Liver (tissue), 3 donors: Measurements from ENCODE around the gene JAG2.

Experiments used
- EGR1 ChIP-seq, 2 donors: IDR thresholded peaks; 2 replicates each; pipeline ENCODE4 v1.6.1; 2016 to 2018; ENCODE audit warnings: antibody characterized with exemption in 2 of 2, low read depth in 2 of 2
- FOXA1 ChIP-seq: IDR thresholded peaks from 2 replicates; pipeline ENCODE4 v1.6.1; 2016; ENCODE audit warnings: antibody characterized with exemption
- JUND ChIP-seq, 2 donors: IDR thresholded peaks; 2 replicates each; pipeline ENCODE4 v1.6.1; 2016; ENCODE audit warnings: antibody characterized with exemption in 2 of 2
- MAX ChIP-seq: IDR thresholded peaks from 2 replicates; pipeline ENCODE4 v1.6.1; 2016; ENCODE audit warnings: antibody characterized with exemption
- RAD21 ChIP-seq, 2 donors: IDR thresholded peaks; 2 replicates each; pipeline ENCODE4 v1.6.1; 2016; ENCODE audit warnings: antibody characterized with exemption in 2 of 2, mild to moderate bottlenecking in 2 of 2
- SP1 ChIP-seq: IDR thresholded peaks from 2 replicates; pipeline ENCODE4 v1.6.1; 2018; ENCODE audit warnings: antibody characterized with exemption, mild to moderate bottlenecking
- YY1 ChIP-seq: IDR thresholded peaks from 2 replicates; pipeline ENCODE4 v1.6.1; 2016; ENCODE audit warnings: antibody characterized with exemption, mild to moderate bottlenecking
- TF ChIP-seq, protein P1 (sequence below): fragments of 150-350 bp; IDR thresholded peaks from 2 replicates; pipeline ENCODE4 v1.5.1; 2017; ENCODE audit warnings: improper control_type of control experiment, low read depth, low read length; ENCODE audit not compliant: missing input control
- TF ChIP-seq, protein P2 (sequence below): IDR thresholded peaks from 2 replicates; pipeline ENCODE4 v1.6.1; 2016; ENCODE audit warnings: antibody characterized with exemption
- donor health status: healthy.
- donor health status: healthy.

- TF ChIP-seq, protein P1, sequence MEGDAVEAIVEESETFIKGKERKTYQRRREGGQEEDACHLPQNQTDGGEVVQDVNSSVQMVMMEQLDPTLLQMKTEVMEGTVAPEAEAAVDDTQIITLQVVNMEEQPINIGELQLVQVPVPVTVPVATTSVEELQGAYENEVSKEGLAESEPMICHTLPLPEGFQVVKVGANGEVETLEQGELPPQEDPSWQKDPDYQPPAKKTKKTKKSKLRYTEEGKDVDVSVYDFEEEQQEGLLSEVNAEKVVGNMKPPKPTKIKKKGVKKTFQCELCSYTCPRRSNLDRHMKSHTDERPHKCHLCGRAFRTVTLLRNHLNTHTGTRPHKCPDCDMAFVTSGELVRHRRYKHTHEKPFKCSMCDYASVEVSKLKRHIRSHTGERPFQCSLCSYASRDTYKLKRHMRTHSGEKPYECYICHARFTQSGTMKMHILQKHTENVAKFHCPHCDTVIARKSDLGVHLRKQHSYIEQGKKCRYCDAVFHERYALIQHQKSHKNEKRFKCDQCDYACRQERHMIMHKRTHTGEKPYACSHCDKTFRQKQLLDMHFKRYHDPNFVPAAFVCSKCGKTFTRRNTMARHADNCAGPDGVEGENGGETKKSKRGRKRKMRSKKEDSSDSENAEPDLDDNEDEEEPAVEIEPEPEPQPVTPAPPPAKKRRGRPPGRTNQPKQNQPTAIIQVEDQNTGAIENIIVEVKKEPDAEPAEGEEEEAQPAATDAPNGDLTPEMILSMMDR, result no peak
- TF ChIP-seq RAD21 (IDR thresholded peaks at IDR 0.05) (no peak), YY1 (no peak), MAX (no peak), JUND (IDR thresholded peaks at IDR 0.05) (no peak), FOXA1 (no peak), SP1 (no peak), EGR1 (IDR thresholded peaks at IDR 0.05; ENCODE audit: low read depth in 2 of 2) (no peak)
- TF ChIP-seq, protein P2, sequence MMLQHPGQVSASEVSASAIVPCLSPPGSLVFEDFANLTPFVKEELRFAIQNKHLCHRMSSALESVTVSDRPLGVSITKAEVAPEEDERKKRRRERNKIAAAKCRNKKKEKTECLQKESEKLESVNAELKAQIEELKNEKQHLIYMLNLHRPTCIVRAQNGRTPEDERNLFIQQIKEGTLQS, result no peak
These were observed 70.8 kb downstream of the JAG2 start for GRCh38 chr14:105097794-105098127.
